ENCODE data around the gene CSMD2.

CSMD2 gene

DNA sequence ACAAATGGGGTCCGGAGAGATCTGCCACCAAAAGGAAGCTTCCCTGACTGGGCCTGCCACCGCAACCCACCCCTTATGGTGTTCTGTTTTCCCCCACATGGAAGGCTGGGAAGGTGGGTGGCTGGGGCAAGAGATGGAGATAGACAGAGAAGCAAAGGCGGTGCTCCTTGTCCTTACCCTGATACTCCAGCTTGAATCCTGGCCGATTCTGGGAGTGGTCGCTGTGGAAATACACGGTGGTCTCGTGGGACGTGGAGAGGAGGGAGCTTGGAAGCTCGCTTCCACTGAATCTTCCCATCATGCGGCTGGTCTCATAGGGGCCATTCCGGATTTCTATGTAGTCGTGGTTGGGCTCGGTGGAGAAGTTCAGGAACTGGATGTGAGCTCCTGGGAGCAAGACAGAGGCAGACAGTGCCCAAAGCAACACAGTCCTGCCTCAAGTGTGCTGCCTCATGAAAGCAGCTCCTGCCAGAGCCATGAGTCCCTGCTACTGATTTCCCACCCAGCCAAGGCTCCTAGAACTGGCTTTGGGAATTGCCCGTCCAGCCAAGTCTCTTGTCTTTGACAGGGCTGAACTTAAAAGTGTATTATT lies 554.1 kb downstream of the CSMD2 start:
- TF ChIP-seq CTCF (IDR thresholded peaks at IDR 0.05; ENCODE audit: low read depth, low read length) = no peak

GRCh38 chr1:33610391-33610790 lies 554.6 kb downstream of the CSMD2 start:
- DNase-seq = no peak
- H3K36me3 ChIP-seq = no peaks in the 10 kb centered on the region
- H3K27ac ChIP-seq = no peak overlapping the region
- no peak overlapping the region for H3K4me3 ChIP-seq (ENCODE audit: low read depth, low read length)
- no peak for TF ChIP-seq CTCF (IDR thresholded peaks at IDR 0.05; ENCODE audit: low read depth, low read length)
- no peaks in the 10 kb centered on the region for H3K9me3 ChIP-seq (ENCODE audit: severe bottlenecking)
- H3K27me3 ChIP-seq (ENCODE audit: insufficient read depth, low read depth, severe bottlenecking) = peaks cover 62% of the 10 kb centered on the region

More for the DNA sequence above, 554.1 kb downstream of the CSMD2 start:
- Histone ChIP-seq H3K27ac (no peak overlapping the region), H3K4me3 (ENCODE audit: low read depth, low read length) (no peak overlapping the region), H3K27me3 (ENCODE audit: insufficient read depth, low read depth, severe bottlenecking) (peaks cover 62% of the 10 kb centered on the region), H3K9me3 (ENCODE audit: severe bottlenecking) (no peaks in the 10 kb centered on the region), H3K36me3 (no peaks in the 10 kb centered on the region)
- no peak for DNase-seq

DNA sequence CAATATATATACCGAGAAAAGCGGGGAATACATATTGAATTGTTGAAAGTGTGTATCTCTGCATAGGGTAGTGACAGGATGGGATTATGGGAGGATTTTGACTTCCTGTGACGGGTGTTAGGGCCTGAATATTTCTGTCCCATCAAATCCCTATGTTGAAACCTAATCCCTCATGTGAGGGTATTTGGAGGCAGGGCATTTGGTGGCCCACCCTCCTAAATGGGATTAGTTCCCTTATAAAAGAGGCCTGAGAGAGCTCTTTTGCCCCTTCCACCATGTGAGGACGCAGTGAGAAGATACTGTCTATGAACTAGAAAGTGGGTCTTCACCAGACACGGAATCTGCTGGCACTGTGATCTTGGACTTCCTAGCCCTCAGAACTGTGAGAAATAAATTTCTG lies 555.3 kb downstream of the CSMD2 start:
- Histone ChIP-seq H3K4me3 (ENCODE audit: low read depth, low read length) (no peak overlapping the region), H3K9me3 (ENCODE audit: severe bottlenecking) (no peaks in the 10 kb centered on the region), H3K36me3 (no peaks in the 10 kb centered on the region), H3K27ac (no peak overlapping the region), H3K27me3 (ENCODE audit: insufficient read depth, low read depth, severe bottlenecking) (peaks cover 62% of the 10 kb centered on the region)
- TF ChIP-seq CTCF (IDR thresholded peaks at IDR 0.05; ENCODE audit: low read depth, low read length) = no peak
- no peak for DNase-seq

DNA sequence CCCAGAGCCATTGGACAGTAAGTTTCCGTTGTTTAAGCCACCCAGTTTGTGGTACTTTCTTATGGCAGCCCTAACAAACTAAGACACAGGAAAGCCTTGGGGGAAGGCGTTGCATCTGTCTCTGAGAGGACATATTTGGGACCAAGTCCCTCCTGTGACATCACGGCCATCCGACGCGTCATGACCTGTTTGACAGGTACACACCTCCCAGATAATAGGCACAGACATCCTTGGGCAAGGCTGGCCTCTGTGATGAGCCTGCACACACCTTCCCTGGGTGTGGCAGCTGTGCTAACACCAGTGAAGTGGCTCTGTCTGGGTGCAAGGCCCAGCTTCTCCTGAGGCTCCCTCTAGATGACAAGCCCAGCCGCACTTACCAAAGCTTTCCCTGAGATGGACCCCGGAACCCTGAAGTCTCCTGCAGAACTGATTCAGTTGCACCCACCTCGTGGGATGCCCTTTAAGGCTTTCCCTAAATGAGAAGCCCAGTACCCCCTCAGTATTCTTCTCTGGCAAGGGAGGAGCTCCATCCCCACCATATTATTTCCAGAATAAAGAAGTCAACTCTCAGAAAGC lies 556.1 kb downstream of the CSMD2 start:
- Histone ChIP-seq H3K36me3 (no peaks in the 10 kb centered on the region), H3K27me3 (ENCODE audit: insufficient read depth, low read depth, severe bottlenecking) (peaks cover 64% of the 10 kb centered on the region), H3K27ac (no peak overlapping the region)

GRCh38 chr1:33607444-33608005 lies 557.5 kb downstream of the CSMD2 start:
- no peaks in the 10 kb centered on the region for H3K9me3 ChIP-seq (ENCODE audit: severe bottlenecking)
- H3K4me3 ChIP-seq (ENCODE audit: low read depth, low read length) = no peak overlapping the region
- peaks cover 64% of the 10 kb centered on the region for H3K27me3 ChIP-seq (ENCODE audit: insufficient read depth, low read depth, severe bottlenecking)
- no peak for TF ChIP-seq CTCF (IDR thresholded peaks at IDR 0.05; ENCODE audit: low read depth, low read length)
- H3K27ac ChIP-seq = no peak overlapping the region
- DNase-seq = no peak
- no peaks in the 10 kb centered on the region for H3K36me3 ChIP-seq

More for the DNA sequence above, 556.1 kb downstream of the CSMD2 start:
- no peak for DNase-seq
- no peak for TF ChIP-seq CTCF (IDR thresholded peaks at IDR 0.05; ENCODE audit: low read depth, low read length)
- H3K9me3 ChIP-seq (ENCODE audit: severe bottlenecking) = no peaks in the 10 kb centered on the region
- no peak overlapping the region for H3K4me3 ChIP-seq (ENCODE audit: low read depth, low read length)

Data from WERI-Rb-1 (cell line).